H1 (cell line): ENCODE measurements around the gene SEL1L3. TPM values are rescaled to one million over a fixed set of nuclear protein-coding genes. Genes with fewer than 3 reads are reported as not detected.

Experiments
- BACH1 ChIP-seq: IDR thresholded peaks from 2 replicates; pipeline ENCODE4 v1.6.1; 2012; ENCODE audit warnings: low read length, improper control_type of control experiment
- CBX8 ChIP-seq: fragments of 300-800, 300-1000 bp; sonication (generic); IDR thresholded peaks from 2 replicates; pipeline ENCODE4 v1.7.1; 2016; ENCODE audit warnings: low read depth, low read length, borderline replicate concordance
- CEBPB ChIP-seq: IDR thresholded peaks from 2 replicates; pipeline ENCODE4 v1.6.1; 2012; ENCODE audit warnings: low read depth, low read length
- FOSL1 ChIP-seq: IDR thresholded peaks from 2 replicates; pipeline ENCODE4 v1.6.1; 2011; ENCODE audit warnings: mild to moderate bottlenecking, low read depth, low read length, moderate library complexity; ENCODE audit not compliant: insufficient read depth
- JUND ChIP-seq: IDR thresholded peaks from 2 replicates; pipeline ENCODE4 v1.6.1; 2011; ENCODE audit warnings: mild to moderate bottlenecking, improper control_type of control experiment, low read length
- SAP30 ChIP-seq: fragments of 300-600 bp; sonication (generic); IDR thresholded peaks from 2 replicates; pipeline ENCODE4 v1.7.1; 2012; ENCODE audit warnings: low read length, moderate library complexity, mild to moderate bottlenecking, inconsistent platforms; ENCODE audit not compliant: insufficient read depth, insufficient replicate concordance
- polyA plus RNA-seq, 7 experiments: library from polyadenylated mRNA; depleted of rRNA in 3 of 7; stranded (reverse) in 5 of 7; unstranded in 2 of 7; fragments of >200 nt in 5 of 7; fragments of 200-250 nt in 2 of 7; gene quantifications; 1 replicate in 5 of 7; 2 replicates in 1 of 7; 4 replicates in 1 of 7; pipeline versions ENCODE4 v1.2.1 to v1.2.3, GENCODE V29; 2011 to 2013; ENCODE audit warnings: missing spikeins in 2 of 7, mixed read lengths in 2 of 7
- total RNA-seq: library from RNA; stranded (reverse); fragmentation: NEBNext Ultra II Directional; extraction: Animal tissue kit (Norgen Biotek cat#: 25700); gene quantifications from 2 replicates; pipeline ENCODE4 v1.2.1, GENCODE V29; 2021

SEL1L3 gene
- total and polyA plus RNA-seq, 2 of the 8 experiments (the other 6 are each of a cell fraction or from before 2014, with no cell fraction given), result 18.2 to 54.0 TPM

DNA sequence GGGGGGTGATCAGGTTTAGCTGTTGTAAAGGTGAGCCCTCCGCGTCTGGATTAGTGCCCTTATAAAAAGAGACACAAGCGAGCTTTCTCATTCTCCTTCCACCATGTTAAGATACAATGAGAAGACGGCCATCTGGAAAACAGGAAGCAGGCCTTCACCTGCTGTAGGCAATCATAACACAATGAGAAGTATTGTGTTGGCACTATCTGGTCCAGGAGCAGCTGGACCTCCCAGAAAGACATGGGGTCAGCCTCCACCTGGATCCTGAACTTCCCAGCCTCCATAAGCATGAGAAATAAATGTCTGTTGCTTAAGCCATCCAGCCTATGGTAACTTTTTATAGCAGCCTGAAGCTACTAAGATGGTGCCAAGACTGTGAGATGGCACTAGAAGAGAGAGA, 42.6 kb upstream of the SEL1L3 start (continued):
- TF ChIP-seq SAP30, result no peak
- no peak for TF ChIP-seq CBX8
- TF ChIP-seq CEBPB, result no peak
- no peak for TF ChIP-seq FOSL1
- no peak for TF ChIP-seq JUND
- TF ChIP-seq BACH1, result no peak
